ENCODE measurements around the gene WDR90.

WDR90 gene

GRCh38 chr16:638836-639235 is 10.3 kb upstream of the WDR90 start:
- no peak for DNase-seq (ENCODE audit: low read depth in 2 of 2)

GRCh38 chr16:640614-641013 is 8.6 kb upstream of the WDR90 start:
- no peak for DNase-seq (ENCODE audit: low read depth in 2 of 2)

- DNase-seq (ENCODE audit: low read depth in 2 of 2), result no peak
Measured at GRCh38 chr16:641326-642188, 7.6 kb upstream of the WDR90 start, which contains the start of gene MCRIP2. Gene MCRIP2, plus strand, starts transcription at chr16:641828. Its CDS starts 164 bp downstream, at chr16:641992.

- no peak for DNase-seq (ENCODE audit: low read depth in 2 of 2)
Measured at GRCh38 chr16:642189-643049, 6.7 kb upstream of the WDR90 start.

- no peak for DNase-seq (ENCODE audit: low read depth in 2 of 2)
Measured at GRCh38 chr16:643050-643368, 6.2 kb upstream of the WDR90 start.

GRCh38 chr16:644556-644955 is 4.6 kb upstream of the WDR90 start:
- no peak for DNase-seq (ENCODE audit: low read depth in 2 of 2)

- no peak for DNase-seq (ENCODE audit: low read depth in 2 of 2)
Measured at GRCh38 chr16:645852-646678, 3.1 kb upstream of the WDR90 start.

GRCh38 chr16:646679-647172 is 2.4 kb upstream of the WDR90 start:
- no peak for DNase-seq (ENCODE audit: low read depth in 2 of 2)

GRCh38 chr16:647173-647902 is 1.8 kb upstream of the WDR90 start:
- DNase-seq (ENCODE audit: low read depth in 2 of 2), result no peak

GRCh38 chr16:648071-648780 is 939 bp upstream of the WDR90 start:
- no peak for DNase-seq (ENCODE audit: low read depth in 2 of 2)

GRCh38 chr16:649631-650030 is 466 bp downstream of the WDR90 start:
- no peak for DNase-seq (ENCODE audit: low read depth in 2 of 2)

GRCh38 chr16:651844-652243 is 2.7 kb downstream of the WDR90 start:
- no peak for DNase-seq (ENCODE audit: low read depth in 2 of 2)

GRCh38 chr16:652454-653305 is 3.5 kb downstream of the WDR90 start:
- DNase-seq (ENCODE audit: low read depth in 2 of 2), result no peak

- no peak for DNase-seq (ENCODE audit: low read depth in 2 of 2)
Measured at GRCh38 chr16:654034-654433, 4.9 kb downstream of the WDR90 start.

GRCh38 chr16:657487-657886 is 8.3 kb downstream of the WDR90 start:
- DNase-seq (ENCODE audit: low read depth in 2 of 2), result no peak

- no peak for DNase-seq (ENCODE audit: low read depth in 2 of 2)
Measured at GRCh38 chr16:658679-659571, 9.8 kb downstream of the WDR90 start.

- no peak for DNase-seq (ENCODE audit: low read depth in 2 of 2)
Measured at GRCh38 chr16:659618-660017, 10.5 kb downstream of the WDR90 start.

- no peak for DNase-seq (ENCODE audit: low read depth in 2 of 2)
Measured at GRCh38 chr16:660132-660458, 10.9 kb downstream of the WDR90 start.
